ENCODE measurements around the gene MIER3.
"Not testable (repeated sequence)": the region's sequence is repeated elsewhere in the genome, so short reads cannot be mapped to it uniquely, and the experiment has no call there.

The MIER3 gene, protein sequence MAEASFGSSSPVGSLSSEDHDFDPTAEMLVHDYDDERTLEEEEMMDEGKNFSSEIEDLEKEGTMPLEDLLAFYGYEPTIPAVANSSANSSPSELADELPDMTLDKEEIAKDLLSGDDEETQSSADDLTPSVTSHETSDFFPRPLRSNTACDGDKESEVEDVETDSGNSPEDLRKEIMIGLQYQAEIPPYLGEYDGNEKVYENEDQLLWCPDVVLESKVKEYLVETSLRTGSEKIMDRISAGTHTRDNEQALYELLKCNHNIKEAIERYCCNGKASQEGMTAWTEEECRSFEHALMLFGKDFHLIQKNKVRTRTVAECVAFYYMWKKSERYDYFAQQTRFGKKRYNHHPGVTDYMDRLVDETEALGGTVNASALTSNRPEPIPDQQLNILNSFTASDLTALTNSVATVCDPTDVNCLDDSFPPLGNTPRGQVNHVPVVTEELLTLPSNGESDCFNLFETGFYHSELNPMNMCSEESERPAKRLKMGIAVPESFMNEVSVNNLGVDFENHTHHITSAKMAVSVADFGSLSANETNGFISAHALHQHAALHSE

DNA sequence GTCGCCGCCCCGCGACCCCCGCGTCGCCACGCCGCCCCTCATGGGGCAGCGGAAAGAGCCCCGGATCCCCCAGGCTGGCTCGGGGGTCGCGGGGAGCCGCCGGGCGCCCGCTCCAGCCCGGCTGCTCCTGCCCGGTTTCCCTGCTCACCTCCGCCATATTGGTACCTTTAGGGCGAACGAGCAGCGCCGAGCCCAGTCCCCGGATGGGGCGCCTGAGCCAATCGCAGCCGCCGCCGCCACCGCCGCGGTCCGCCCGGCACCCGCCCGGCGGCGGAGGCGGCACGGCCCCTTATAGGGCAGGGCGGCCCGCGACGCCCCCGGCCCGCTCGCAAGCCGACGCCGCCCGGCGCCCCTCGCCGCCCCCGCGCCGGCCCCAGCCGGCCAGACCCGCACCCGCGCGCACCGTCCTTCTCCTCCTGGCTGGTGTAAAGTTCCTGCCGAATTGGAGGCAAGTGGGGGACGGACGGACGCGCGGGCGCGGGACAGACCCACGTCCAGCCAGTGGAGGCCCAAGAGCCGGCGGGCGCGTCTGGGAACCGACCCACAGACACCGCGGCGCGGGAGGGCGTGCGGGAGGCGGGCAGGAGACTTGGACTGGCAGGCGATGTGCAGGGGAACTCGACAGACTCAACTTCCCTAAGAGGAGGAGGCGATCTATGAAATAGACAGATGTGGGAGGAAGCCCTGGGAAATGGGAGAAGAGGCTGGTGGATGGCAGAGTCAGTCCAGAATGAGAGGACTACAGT lies at the start of gene MIER3:
TSS of gene MIER3 (minus strand) at position 178 of the 746 bp plus-strand sequence. CDS start at position 157, 21 bp downstream.
- DNase-seq: peak; percentile 5

DNA sequence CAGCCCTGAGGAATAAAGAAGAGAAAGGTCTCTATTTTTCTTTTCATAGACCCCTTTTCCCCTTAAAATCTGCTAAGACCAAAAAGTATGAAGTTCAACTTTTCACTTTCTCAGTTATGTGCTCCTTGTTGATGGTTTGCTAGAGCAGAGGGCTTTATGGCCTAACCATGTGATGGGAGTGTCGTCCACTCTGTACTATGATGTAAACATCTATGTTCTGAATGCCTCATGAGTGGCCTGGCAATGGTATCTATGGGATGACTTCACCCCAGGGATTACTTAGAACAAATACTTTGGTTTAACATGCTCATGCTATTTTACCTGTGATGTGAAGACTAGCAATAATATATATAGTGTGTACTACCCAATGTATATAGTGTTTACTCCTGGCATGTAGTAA lies 43.7 kb upstream of the MIER3 start:
- DNase-seq: no peak

DNA sequence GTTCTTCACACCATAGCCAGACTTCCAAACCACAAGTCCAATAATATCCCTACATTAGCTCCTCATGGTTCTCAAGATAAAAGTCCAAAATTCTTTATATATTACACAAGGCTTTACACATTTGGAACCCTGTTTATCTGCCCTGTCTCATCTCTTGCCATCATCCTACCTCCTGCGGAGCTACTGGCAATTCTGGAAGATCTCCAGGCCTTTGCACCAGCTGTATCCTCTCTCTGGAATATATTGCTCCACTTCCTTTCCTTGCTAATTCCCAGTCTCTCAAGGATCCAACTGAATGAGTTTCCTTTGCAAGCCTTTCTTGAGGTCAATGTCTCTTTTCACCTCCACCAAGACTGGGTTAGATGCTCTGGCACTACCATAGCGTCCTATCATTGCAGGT lies 41.3 kb upstream of the MIER3 start:
- no peak for DNase-seq

DNA sequence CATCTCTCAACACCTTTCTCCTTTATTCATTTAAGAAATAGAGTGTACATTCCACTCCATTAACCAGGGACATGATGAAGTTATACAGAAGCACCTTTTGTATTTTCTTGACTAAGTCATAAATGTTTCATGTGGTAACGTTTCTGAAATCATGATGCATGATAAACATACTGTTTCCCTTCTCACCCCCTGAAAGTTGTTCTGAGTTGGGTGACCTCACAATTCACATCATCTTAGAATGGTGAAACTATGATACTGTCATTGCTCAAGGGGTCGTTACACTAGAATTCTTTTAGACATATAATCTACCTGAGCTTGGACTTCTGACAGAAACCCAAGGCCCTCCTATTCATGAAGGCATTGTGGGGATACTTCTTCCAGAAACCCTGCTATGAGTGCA lies 37.8 kb upstream of the MIER3 start:
- no peak for DNase-seq

DNA sequence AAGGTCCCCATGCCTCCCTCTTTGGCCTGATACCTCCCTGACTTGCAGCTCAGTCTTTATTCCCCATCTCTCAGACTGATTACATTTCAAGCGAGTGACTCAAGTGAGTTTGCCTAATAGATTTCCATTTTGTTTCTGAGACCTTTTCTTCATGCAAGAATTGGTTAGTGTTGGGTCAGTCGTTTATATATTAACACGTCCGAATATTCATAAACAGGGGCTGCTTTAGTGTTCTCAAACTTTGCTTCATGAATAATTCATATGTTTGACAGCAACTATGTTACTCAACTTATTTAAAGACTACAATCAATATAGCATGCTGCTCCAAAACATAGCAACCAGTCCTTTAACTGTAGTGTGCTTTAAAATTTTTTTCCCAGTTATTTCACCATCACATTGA lies 36.6 kb upstream of the MIER3 start:
- no peak for DNase-seq

DNA sequence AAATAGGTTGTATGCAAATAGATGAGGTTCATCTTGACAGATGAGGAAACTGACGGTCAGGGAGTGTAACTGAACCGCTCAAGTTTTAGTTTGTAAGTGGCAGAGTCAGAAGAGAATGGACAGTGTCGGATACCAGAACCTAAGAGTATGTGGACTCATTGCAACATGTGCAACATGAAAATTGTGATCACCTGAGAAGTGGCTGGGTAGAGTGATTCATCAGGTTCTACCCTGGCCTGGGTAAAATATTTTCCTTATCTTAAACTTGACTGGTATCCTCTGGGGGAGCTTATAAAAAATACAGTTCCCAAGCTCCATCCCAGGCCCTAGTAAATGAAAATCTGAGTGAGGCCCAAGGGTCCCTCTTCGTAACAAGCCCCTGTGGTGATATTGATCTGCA lies 35.2 kb upstream of the MIER3 start:
- DNase-seq: no peak

DNA sequence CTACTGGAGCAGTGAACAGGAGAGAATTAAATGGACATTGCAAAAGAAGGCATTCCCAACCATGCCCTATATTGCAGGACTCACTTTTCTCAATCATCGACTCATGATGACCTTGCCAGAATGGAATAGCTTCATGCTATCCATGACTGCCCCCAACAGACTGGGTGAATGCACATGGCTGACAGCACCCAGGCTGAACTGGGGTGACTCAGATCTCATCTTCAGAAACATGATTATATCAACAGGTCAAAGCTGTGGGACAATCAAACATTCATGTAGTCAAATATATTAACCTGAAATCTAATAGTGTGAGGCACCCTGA lies 34.7 kb upstream of the MIER3 start:
- no peak for DNase-seq

DNA sequence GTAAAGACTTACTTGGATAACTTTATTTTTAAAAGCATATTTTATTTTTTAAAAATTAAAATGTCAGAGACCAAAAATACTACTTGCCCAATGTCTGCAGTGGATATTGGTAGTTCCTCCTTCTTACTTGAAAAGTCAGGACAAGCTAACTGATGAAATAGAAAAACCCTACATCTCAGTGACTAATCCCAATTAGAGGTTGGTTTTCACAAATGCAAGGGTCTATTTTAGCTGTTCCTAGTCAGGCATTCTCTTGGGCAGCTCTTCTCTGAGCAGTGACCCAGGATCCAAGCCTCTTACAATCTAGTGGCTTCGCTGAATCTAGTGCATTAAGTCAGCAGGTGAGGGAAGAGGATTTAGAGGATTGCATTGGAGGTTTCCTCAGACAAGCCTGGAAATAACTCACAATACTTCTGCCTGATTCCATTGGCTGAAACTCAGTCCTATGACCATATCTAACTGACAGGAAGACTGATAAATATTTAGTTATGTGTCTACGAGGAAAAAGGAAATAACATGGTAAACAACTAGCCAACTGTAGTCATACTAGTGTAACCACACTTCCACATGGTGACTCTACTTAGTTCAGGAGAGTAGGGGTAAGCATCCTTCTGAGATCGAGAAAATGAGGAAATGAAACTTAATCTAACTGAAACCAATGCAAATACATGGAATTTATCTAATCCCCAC lies 34.2 kb upstream of the MIER3 start:
- no peak for DNase-seq

DNA sequence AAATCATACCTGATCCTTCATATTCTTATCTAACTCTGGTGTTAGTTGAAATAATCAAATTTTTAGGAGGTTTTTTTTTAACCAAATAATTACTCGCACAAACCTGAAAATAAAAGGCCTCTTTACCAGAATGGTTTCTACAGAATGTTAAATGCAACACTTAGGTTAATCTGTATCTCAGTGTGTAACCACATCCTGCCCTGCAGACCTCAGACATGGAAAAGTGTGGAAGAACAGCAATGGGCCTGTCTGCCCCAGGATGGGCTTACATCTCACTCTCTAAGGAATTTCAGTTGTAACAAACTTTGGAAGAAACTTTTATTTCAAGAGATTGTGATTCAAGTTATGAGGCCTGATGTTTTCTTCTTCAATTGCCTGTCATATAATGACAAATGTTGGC lies 32.5 kb upstream of the MIER3 start:
- DNase-seq: no peak

DNA sequence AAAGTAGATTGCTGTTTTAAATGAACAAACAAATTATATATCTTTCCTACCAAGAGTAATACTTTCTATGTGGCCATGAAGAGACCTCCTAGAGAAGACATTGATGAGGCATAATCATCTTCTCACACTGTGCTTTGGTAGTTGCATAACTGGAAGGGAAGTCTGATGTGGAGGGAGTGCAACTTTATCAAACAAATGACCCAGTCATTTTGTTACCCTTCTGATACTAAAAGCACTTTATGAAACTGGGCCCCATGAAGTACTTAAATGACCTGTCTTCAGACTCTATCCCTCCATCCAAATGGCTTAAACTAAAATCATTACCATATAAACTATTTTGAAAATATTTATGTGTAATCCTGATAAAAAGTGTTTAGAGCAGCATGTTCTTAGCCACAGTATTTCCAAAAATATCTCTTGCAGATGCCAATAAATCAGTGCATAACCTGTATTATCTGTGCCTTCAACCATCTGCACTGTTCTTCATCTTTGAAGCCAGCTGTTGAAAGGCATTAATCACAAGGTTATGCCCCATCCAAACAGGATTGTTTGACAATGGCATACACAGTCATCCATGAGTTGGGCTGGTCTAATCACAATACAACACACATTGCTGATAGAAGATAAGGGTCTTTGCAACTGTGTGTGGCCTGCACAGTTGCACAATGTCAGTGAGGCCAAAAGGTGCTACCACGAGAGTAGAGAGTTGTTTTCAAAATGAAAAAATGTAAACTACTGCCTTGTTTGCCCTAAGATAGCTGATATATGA lies 31.9 kb upstream of the MIER3 start:
- no peak for DNase-seq

DNA sequence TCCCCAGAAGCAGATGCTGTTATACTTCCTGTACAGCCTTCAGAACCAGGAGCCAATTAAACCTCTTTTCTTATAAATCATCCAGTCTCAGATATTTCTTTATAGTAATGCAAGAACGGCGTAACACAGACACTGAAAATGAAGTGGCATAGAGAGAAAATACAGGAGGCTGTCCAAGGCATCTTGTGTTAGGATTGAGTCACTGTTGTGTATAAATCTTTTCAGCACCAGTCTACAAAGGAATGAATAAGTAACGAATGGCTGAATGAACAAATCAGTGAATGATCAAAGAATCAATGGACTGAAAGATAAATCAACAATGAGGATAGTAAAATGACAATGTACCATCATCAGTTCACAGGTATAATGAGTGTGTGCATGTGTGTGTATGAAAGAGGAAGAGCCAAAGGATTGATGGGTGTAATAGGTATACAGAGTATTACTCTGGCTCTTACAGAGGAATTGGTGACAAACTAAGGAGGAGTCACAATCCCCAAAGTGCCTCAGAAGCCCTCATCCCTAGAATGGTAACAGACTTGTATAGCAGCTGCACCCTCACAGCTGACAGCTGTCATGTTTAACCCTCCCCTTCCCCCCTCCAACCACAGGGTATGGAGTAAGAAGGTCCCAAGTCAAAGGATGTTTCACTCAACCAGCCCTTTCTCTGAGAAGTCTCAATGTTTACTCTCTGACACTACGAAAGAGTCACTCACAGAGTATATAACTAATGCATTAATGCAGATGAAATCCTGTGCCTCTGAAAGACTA lies 29.8 kb upstream of the MIER3 start:
- DNase-seq: no peak

DNA sequence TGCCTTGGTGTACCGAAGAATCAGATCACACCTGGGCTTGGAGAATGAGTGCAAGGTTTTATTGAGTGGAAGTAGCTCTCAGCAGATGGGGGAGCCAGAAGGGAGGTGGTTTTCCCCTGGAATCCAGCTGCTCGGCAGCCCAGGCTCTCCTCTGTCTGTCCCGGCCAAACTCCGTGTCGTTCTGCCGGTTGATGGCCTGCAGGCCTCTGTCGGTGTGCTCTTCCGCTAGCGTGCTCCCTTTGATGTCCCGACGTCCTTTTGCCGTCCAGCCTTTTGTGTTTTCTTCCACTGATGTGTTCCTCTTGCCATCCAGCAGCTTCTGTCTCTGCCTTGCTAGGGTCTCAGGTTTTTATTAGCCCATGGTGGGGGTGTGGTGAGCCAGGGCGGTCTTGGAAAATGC lies 28.0 kb upstream of the MIER3 start:
- DNase-seq: no peak

DNA sequence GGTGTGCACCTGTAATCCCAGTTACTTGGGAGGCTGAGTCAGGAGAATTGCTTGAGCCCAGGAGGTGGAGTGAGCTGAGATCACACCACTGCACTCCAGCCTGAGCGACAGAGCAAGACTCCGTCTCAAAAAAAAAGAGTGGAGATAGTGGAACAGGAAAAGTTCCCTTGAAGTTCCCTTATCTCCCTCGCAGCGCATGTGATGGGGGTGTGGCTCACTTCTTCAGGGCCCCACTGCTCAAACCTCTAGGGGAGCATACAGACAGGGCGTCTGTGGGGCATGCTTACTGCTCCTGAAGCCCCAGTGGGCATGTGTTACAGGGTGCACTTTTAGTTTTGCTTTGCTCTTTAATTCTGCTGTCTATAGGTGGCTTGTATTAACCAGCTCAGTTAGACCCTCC lies 27.6 kb upstream of the MIER3 start:
- not testable (repeated sequence) for DNase-seq

DNA sequence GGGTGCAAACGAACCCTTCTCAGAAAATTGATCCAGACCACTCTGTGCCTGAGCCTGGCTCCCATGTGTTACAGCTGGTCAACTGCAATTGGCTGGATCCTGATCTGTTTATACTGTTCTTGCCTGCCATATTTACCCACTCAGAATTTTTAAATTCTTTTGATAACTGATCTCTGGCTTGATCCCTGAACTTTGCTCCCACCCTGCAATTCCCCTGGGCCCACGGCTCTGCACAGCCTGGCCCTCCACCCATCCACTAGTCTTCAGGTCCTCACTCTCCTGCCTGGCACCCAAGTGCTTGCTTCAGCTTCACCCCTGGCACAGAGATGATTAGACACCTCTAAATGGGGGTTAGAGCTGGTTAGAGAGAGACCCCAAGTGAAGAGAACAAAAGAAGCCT lies 25.9 kb upstream of the MIER3 start:
- no peak for DNase-seq

DNA sequence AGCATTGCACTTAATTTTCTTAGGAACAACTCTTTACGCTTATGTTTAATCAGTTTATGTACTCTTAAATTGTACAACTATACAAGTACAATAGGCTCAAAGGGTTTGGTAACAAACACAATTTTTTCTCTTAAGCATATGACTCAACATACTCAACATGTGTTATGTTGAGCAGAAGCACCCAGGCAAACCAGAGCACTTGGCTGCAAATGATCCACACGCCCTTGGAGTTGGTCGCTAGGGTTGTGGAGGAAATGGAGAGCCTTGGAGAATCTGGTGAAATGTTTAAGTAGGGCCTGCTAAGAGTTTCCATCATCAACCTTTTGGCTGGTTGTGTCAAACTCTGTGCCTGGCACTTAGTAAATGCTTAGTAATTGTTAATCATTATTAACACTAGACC lies 25.1 kb upstream of the MIER3 start:
- DNase-seq: no peak

DNA sequence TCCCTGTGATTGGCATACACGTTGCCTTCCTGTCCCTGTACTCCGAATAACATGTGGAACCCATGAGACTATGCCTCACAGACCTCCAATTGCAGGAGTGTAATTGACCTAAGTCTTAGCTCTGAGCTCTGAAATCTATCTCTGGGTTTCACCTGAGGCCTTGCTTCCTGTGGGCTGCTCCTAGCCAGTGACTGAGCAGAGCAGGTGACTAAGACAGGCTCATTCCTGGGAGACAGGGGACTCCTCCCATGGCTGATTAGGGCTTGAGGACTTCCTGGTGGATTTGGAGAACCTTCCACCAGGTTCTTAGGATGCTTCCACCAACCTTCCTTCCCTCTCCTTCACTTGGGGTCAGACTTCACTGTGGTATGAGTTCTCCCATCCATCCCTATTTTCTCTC lies 22.3 kb upstream of the MIER3 start:
- DNase-seq: no peak

DNA sequence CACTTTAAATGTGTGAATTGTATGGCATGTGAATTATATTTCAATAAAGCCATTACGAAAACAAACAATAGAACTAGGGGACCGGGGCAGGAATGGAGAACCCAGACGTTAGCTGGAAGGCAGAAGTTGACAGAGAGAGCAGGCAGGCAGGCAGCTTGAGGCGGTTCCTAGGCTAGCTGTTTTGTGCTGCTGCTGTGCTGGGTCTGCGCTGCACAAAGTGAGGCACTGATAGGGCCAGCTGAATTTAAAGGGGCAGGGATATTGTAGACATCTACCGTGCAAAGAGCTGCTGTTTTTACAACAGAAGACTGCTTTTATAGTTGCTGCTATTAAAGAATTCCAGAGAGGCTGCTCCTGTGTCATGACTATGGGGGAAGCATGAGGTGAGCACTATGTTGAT lies 21.6 kb upstream of the MIER3 start:
- no peak for DNase-seq

DNA sequence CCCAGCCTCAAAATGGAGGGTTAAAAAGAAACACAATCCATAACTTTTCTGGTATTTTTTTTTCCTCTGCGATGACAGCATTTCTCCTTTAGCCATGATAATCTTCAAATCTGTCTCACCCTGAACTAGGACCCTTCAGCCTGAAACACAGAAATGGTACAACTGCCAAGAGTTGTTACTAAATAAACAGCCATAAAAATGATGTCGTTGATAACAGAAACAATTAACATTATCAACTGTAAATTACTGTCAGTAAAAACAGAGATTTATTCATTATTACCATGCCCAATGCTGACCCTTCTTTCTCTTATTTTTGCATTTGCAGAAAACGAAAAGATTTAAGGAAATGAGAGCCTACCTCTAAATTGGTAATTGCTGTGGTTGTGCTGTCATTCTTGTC lies 19.4 kb upstream of the MIER3 start:
- DNase-seq: no peak

DNA sequence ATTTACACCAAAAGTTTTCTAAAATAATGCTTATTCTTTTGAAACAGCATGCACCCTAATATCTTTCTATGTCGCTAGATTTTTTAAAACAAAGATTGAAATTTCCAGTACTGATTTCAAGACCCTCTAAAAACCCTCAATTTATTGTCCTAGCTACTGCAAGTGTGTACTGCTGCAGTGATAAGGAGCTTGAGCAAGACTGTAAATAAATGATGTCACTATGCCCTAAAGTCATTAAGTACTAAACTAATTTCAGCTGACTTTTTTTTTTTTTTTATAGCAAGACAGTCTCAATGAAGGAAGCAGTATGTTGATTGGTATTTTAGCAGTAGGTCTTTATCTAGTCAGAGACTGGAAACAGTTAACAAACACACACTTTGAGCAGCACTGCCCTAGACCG lies 12.2 kb upstream of the MIER3 start:
- no peak for DNase-seq

DNA sequence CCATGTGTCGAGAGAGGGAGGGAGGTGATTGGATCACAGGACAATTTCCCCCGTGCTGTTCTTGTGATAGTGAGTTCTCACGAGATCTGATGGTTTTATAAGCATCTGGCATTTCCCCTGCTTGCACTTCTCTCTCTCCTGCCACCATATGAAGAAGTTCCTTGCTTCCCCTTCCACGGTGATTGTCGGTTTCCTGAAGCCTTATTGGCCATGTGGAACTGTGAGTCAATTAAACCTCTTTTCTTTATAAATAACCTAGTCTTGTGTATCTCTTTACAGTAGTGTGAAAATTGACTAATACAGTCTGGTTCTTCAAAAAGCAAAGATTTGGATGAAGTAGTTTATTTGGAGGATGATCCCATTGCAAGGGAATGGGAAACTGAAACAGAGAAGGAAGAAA lies 11.3 kb upstream of the MIER3 start:
- DNase-seq: no peak

DNA sequence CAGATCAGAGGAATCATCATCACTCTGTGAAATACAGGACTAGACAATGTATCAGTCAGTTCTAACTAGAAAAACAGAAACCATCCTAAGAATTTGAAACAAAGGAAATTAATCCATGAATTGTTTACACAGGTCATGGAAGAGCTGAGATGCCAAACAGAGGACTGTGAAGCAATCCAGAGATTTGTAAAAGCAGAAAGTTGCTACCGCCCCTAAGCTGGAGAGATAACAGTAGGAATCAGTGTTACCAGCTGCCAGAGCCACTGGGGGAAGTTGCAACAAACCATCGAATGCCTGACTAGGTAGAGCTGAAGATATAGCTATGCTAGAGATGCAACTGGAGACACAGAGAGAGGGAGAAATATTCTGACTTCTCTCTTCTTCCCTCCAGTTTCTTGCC lies 10.4 kb upstream of the MIER3 start:
- no peak for DNase-seq

DNA sequence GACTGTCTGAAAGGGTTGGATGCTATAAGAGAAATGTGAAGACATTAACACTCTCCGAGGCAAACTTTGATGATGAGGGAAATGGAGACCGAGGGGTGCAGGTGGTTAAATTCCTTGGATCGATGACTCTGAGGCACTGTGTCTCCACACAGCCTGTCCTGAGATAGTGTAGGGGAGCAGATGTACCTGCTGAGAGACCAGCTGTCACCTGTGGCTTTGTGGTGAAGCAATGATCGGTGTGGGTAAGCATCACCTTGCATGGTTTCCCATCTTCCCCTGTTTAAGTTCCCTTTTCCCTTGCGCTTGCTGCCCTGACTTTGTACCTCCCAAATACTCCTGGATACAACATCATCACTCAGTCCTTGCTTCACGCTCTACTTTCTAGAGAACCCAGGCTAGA lies 9.8 kb upstream of the MIER3 start:
- no peak for DNase-seq

Data from NCI-H187 treated with DMSO at 0.1 percent for 48 hours (cell line).